ENCODE measurements around the gene PI4K2A.

The PI4K2A gene

DNA sequence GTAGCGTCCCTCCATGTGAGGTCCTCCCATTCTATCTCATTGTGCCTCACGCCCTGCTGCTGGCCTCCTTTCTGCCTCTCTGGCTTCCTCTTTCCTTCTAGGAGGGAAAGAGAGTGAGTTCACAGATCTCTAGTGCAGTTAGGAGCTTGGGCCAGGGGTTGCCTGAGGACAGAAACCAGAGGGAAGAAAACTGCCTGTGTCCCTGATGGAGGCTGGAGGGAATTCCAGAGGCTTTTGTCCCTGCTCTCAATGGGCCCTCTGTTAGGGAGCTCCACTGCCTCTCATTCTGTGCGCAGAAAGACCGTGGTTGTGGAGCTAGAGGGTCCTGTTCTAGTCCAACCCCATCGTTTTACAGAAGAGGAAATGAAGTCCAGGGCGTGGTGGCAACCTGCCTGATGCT is 77.7 kb downstream of the PI4K2A start:
- H3K27me3 Mint-ChIP-seq, result peaks cover 2% of the 10 kb centered on the region
- H3K4me1 Mint-ChIP-seq, result peaks cover 19% of the 10 kb centered on the region
- no peaks in the 10 kb centered on the region for H3K36me3 Mint-ChIP-seq
- H3K4me3 Mint-ChIP-seq, result no peak overlapping the region
- ATAC-seq, result no peak
- H3K9me3 Mint-ChIP-seq, result no peaks in the 10 kb centered on the region
- H3K27ac Mint-ChIP-seq, result no peak overlapping the region

- peaks cover 14% of the 10 kb centered on the region for H3K4me1 Mint-ChIP-seq
- no peak overlapping the region for H3K4me3 Mint-ChIP-seq
- H3K9me3 Mint-ChIP-seq, result no peaks in the 10 kb centered on the region
- H3K36me3 Mint-ChIP-seq, result no peaks in the 10 kb centered on the region
- ATAC-seq, result no peak
- H3K27ac Mint-ChIP-seq, result no peak overlapping the region
- no peaks in the 10 kb centered on the region for H3K27me3 Mint-ChIP-seq
Measured at GRCh38 chr10:97718659-97719142, 78.2 kb downstream of the PI4K2A start.

DNA sequence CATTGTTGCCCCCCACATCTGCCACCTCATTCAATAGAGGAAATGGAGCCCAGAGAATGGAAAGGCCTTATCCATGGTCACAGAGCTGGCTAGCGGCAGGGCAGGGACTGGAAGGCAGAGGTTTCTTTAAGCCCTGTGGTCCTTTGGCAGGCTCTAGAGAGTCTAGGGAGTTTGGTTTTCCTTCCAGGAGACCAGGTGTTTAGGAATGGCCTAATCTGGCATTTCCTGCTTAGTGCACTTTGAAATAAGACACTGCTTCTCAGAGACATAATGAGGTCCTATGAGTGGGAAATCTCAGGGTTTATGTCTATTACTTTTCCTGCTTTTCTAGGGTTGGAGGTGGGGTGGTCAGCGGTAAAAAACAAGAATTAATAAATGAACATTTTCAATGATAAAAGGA is 79.1 kb downstream of the PI4K2A start:
- H3K9me3 Mint-ChIP-seq, result no peaks in the 10 kb centered on the region
- no peak overlapping the region for H3K4me3 Mint-ChIP-seq
- H3K36me3 Mint-ChIP-seq, result no peaks in the 10 kb centered on the region
- no peak overlapping the region for H3K27ac Mint-ChIP-seq
- no peak for ATAC-seq
- H3K27me3 Mint-ChIP-seq, result peaks cover 7% of the 10 kb centered on the region
- H3K4me1 Mint-ChIP-seq, result peaks cover 5% of the 10 kb centered on the region

DNA sequence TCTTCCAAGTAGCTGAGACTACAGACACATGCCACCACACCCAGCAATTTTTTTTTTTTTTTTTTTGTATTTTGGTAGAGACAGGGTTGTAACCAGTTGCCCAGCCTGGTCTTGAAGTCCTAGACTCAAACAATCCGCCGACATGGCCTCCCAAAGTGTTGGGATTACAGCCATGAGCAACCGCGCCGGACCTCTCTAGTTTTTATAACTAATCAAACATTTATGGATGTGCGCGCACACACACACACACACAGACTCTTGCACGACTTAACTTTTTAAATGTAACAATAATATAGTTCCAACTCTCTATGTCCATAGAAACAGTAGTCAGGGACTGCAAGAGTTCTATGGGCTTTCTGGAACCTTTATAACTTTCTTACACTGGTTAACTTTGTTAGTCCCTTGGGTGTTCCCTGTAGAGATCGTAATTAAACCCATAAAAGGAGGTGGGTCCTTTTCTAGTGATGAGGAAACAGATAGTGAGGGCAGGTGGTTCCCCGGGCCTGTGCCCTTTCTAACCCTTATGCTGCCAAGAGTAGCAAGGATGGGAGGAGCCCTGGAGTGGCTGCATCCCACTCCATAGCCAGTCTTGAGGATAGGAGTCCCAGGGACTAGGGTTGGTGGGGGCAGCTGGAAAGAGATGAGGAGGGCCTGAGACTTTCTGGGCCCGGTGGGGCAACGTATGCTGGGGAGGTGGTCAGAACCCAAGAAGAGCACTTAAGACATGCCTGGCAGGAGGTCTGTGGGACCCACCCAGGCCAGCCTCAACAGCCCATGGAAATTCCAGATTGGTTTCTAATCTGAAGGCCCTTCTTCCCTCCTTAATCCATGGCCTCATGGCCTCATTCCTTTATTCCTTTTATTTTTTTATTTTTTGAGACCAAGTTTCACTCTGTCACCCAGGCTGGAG is 81.7 kb downstream of the PI4K2A start:
- Mint-ChIP-seq H3K27ac (no peak overlapping the region), H3K9me3 (no peaks in the 10 kb centered on the region), H3K36me3 (no peaks in the 10 kb centered on the region), H3K4me3 (no peak overlapping the region), H3K4me1 (no peaks in the 10 kb centered on the region), H3K27me3 (peaks cover 20% of the 10 kb centered on the region)
- no peak for ATAC-seq

- Mint-ChIP-seq H3K4me3 (no peak overlapping the region), H3K36me3 (no peaks in the 10 kb centered on the region), H3K4me1 (no peaks in the 10 kb centered on the region), H3K9me3 (no peaks in the 10 kb centered on the region), H3K27me3 (peaks cover 20% of the 10 kb centered on the region), H3K27ac (no peak overlapping the region)
- ATAC-seq, result no peak
Measured at GRCh38 chr10:97723001-97723400, 82.5 kb downstream of the PI4K2A start.

DNA sequence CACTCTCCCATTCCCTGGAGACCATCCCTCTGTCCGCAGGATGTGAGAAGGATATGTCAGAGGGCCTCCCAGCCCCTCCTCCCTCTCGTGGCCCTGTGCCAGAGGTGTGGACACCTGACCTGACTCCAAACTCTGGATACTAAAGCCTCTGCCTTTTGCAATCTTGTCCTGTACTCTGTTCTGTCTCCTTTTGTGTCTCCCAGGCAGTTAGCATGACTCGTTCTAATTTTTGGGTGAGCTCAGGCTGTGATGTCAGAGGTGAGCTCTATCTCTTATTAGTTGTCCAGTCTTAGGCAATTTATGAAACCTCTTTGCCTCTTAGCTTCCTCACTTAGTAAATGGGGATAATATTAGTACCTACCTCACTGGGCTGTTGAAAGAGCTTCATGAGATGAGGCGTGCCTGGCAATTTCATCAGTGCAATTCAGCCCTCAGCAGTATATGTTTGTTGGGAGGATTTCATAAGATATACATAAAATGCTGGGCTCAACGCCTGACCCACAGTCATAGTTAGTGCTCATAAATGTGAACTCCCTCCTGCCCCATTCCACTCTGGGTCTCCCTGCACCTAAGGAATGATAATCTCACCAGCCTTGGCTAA is 84.0 kb downstream of the PI4K2A start:
- H3K4me1 Mint-ChIP-seq, result no peaks in the 10 kb centered on the region
- peaks cover 27% of the 10 kb centered on the region for H3K27me3 Mint-ChIP-seq
- no peak overlapping the region for H3K4me3 Mint-ChIP-seq
- no peak overlapping the region for H3K27ac Mint-ChIP-seq
- no peaks in the 10 kb centered on the region for H3K36me3 Mint-ChIP-seq
- ATAC-seq, result no peak
- no peaks in the 10 kb centered on the region for H3K9me3 Mint-ChIP-seq

All from stimulated activated memory B cell treated with anti-CD40 and anti-IgM and Interleukin-4, amounts not matched to agents 10 μg/mL and 1 μg/mL and 100 μg/mL, for 72 hours (primary cell).